GM23338 (cell line): ENCODE measurements around the gene SDF2L1. TPM values are rescaled to one million over a fixed set of nuclear protein-coding genes. Genes with fewer than 3 reads are reported as not detected.

Source experiments
- ATAC-seq: fragments of 200-7000 bp; cut with Tn5 transposase; 3 replicates; pipeline ENCODE4 v1.9.1; 2020
- DNase-seq: peaks from one replicate; pipeline ENCODE4 v3.0.0-alpha.2; 2015; ENCODE audit warnings: low spot score
- H2AFZ ChIP-seq: fragments of 200-600 bp; sonication (generic); 2 replicates; pipeline ENCODE4 v1.8.0; 2016; ENCODE audit warnings: antibody characterized with exemption, mild to moderate bottlenecking, moderate library complexity
- H3F3A ChIP-seq: fragments of 200-600 bp; sonication (generic); replicated peaks from 2 replicates; pipeline ENCODE4 v1.8.0; 2017; ENCODE audit warnings: antibody characterized with exemption, mixed run types, low read depth
- H3K27ac ChIP-seq: fragments of 200-600 bp; sonication (generic); 2 replicates; pipeline ENCODE4 v1.6.1; 2016; ENCODE audit warnings: low read depth
- H3K27me3 ChIP-seq: fragments of 200-600 bp; sonication (generic); 2 replicates; pipeline ENCODE4 v1.8.0; 2016; ENCODE audit warnings: mild to moderate bottlenecking, mixed run types, moderate library complexity; ENCODE audit not compliant: insufficient read depth
- H3K36me3 ChIP-seq: fragments of 200-600 bp; sonication (generic); 2 replicates; pipeline ENCODE4 v1.8.0; 2016; ENCODE audit warnings: mild to moderate bottlenecking; ENCODE audit not compliant: insufficient read depth
- H3K4me1 ChIP-seq: fragments of 200-600 bp; sonication (generic); 2 replicates; pipeline ENCODE4 v1.8.0; 2016; ENCODE audit warnings: mild to moderate bottlenecking, moderate library complexity; ENCODE audit not compliant: insufficient read depth
- H3K4me2 ChIP-seq: fragments of 200-600 bp; sonication (generic); 2 replicates; pipeline ENCODE4 v1.7.1; 2017; ENCODE audit warnings: mixed run types
- H3K4me3 ChIP-seq: fragments of 200-600 bp; sonication (generic); 2 replicates; pipeline ENCODE4 v1.6.1; 2016; ENCODE audit warnings: mixed run types
- H3K79me2 ChIP-seq: fragments of 200-600 bp; sonication (generic); replicated peaks from 2 replicates; pipeline ENCODE4 v1.8.0; 2017; ENCODE audit warnings: mild to moderate bottlenecking; ENCODE audit not compliant: insufficient read depth
- H3K9me2 ChIP-seq: fragments of 200-600 bp; sonication (generic); 2 replicates; pipeline ENCODE4 v1.8.0; 2017; ENCODE audit not compliant: insufficient read depth
- H4K20me1 ChIP-seq: fragments of 200-600 bp; sonication (generic); replicated peaks from 2 replicates; pipeline ENCODE4 v1.8.0; 2017; ENCODE audit warnings: mild to moderate bottlenecking; ENCODE audit not compliant: insufficient read depth
- H3K27ac Mint-ChIP-seq: 2 replicates; pipeline ENCODE4 v1.8.0; 2020; ENCODE audit warnings: inconsistent platforms, mild to moderate bottlenecking, moderate library complexity, mixed read lengths
- H3K27me3 Mint-ChIP-seq: 3 replicates; pipeline ENCODE4 v1.8.0; 2022; ENCODE audit warnings: low read depth, mild to moderate bottlenecking, moderate library complexity, mixed read lengths, inconsistent platforms; ENCODE audit not compliant: insufficient read depth, poor library complexity
- H3K36me3 Mint-ChIP-seq: 3 replicates; pipeline ENCODE4 v1.8.0; 2021; ENCODE audit warnings: low read depth, mild to moderate bottlenecking, inconsistent platforms, moderate library complexity, mixed read lengths
- H3K4me1 Mint-ChIP-seq: 3 replicates; pipeline ENCODE4 v1.8.0; 2020; ENCODE audit warnings: mild to moderate bottlenecking, inconsistent platforms, mixed read lengths
- H3K4me3 Mint-ChIP-seq: 3 replicates; pipeline ENCODE4 v1.8.0; 2021; ENCODE audit warnings: moderate library complexity, mild to moderate bottlenecking, inconsistent platforms, mixed read lengths
- H3K9me3 Mint-ChIP-seq: 3 replicates; pipeline ENCODE4 v1.8.0; 2020; ENCODE audit warnings: moderate library complexity, mild to moderate bottlenecking, inconsistent platforms, mixed read lengths
- CREB1 ChIP-seq: fragments of 250-450 bp; sonication (Bioruptor Pico); IDR thresholded peaks from 2 replicates; pipeline ENCODE4 v1.5.0; 2020; ENCODE audit warnings: low read depth, mild to moderate bottlenecking, moderate library complexity
- CTCF ChIP-seq, 2 experiments: fragments of 200-600 bp in 1 of 2; sonication (generic) in 1 of 2; conservative IDR thresholded peaks; 2 replicates each; pipeline versions ENCODE4 v1.5.1 to v1.6.1; 2016 to 2017; ENCODE audit warnings: antibody characterized with exemption in 2 of 2, low read depth in 2 of 2, mild to moderate bottlenecking in 2 of 2, moderate library complexity in 1 of 2
- EZH2 ChIP-seq: fragments of 200-600 bp; sonication (generic); IDR thresholded peaks from one replicate; pipeline ENCODE4 v1.8.0; 2017; ENCODE audit warnings: antibody characterized with exemption, mild to moderate bottlenecking, low read depth; ENCODE audit not compliant: unreplicated experiment
- EZH2phosphoT487 ChIP-seq: fragments of 200-600 bp; sonication (generic); IDR thresholded peaks from one replicate; pipeline ENCODE4 v1.8.1; 2018; ENCODE audit warnings: antibody characterized with exemption; ENCODE audit not compliant: unreplicated experiment
- NANOG ChIP-seq: IDR thresholded peaks from 2 replicates; pipeline ENCODE4 v1.6.1; 2016; ENCODE audit warnings: antibody characterized with exemption, borderline replicate concordance
- POLR2AphosphoS5 ChIP-seq: IDR thresholded peaks from 2 replicates; pipeline ENCODE4 v1.6.1; 2016; ENCODE audit warnings: antibody characterized with exemption, low read depth
- REST ChIP-seq: IDR thresholded peaks from one replicate; pipeline ENCODE4 v1.6.1; 2018; ENCODE audit warnings: antibody characterized with exemption; ENCODE audit not compliant: unreplicated experiment
- STAT1 ChIP-seq: IDR thresholded peaks from one replicate; pipeline ENCODE4 v1.6.1; 2016; ENCODE audit warnings: antibody characterized with exemption; ENCODE audit not compliant: unreplicated experiment
- ZNF114 ChIP-seq: fragments of 250-450 bp; sonication (Bioruptor Pico); IDR thresholded peaks from 2 replicates; pipeline ENCODE4 v1.5.0; 2020; ENCODE audit warnings: mild to moderate bottlenecking, moderate library complexity
- ZNF331 ChIP-seq: fragments of 250-450 bp; sonication (Bioruptor Pico); IDR thresholded peaks from 2 replicates; pipeline ENCODE4 v1.5.0; 2020; ENCODE audit warnings: low read depth, mild to moderate bottlenecking, moderate library complexity
- ZNF462 ChIP-seq: fragments of 250-450 bp; sonication (Bioruptor Pico); IDR thresholded peaks from 2 replicates; pipeline ENCODE4 v1.5.0; 2020; ENCODE audit warnings: mild to moderate bottlenecking, moderate library complexity
- polyA plus RNA-seq: library from polyadenylated mRNA; unstranded; fragments of >200 nt; fragmentation: Nextera tagmentation; extraction: Ambion mirVana; gene quantifications from 2 replicates; pipeline ENCODE4 v1.2.1, GENCODE V29; 2016
- total RNA-seq: library from RNA; depleted of rRNA; stranded (reverse); fragments of >200 nt; shearing (Covaris generic); gene quantifications from 2 replicates; pipeline ENCODE4 v1.2.3, GENCODE V29; 2014

SDF2L1 gene
- total and polyA plus RNA-seq, 2 experiments from 2014 or later, result 62.3 to 72.7 TPM

GRCh38 chr22:21681566-21682370 is 39.7 kb downstream of the SDF2L1 start (continued):
- TF ChIP-seq ZNF462, result no peak

GRCh38 chr22:21682385-21683175 is 40.5 kb downstream of the SDF2L1 start:
- Histone ChIP-seq H2AFZ (no peak overlapping the region), H3K4me3 (no peak overlapping the region), H3K4me1 (no peaks in the 10 kb centered on the region), H3K79me2 (no peaks in the 10 kb centered on the region), H3K36me3 (0 out of 2 replicates have a peak, but pooled peaks cover 4% of the 10 kb centered on the region), H3K27ac (no peak overlapping the region), H4K20me1 (no peaks in the 10 kb centered on the region; the same call in 1 of the 2 replicates), H3K9me2 (no peaks in the 10 kb centered on the region), H3K4me2 (no peak overlapping the region), H3F3A (no peaks in the 10 kb centered on the region), H3K27me3 (no peaks in the 10 kb centered on the region)
- Mint-ChIP-seq H3K36me3 (peaks cover 17% of the 10 kb centered on the region), H3K9me3 (peaks cover 12% of the 10 kb centered on the region; the same call in 2 of the 3 replicates), H3K27ac (no peak overlapping the region), H3K27me3 (peaks cover 9% of the 10 kb centered on the region), H3K4me3 (no peak overlapping the region), H3K4me1 (no peaks in the 10 kb centered on the region)
- ATAC-seq (no peak), DNase-seq (no peak)
- TF ChIP-seq CREB1 (no peak), EZH2phosphoT487 (no peak), EZH2 (no peak), NANOG (no peak), STAT1 (no peak), ZNF114 (CRISPR knock-in tag) (no peak), REST (no peak), ZNF331 (CRISPR knock-in tag) (no peak), CTCF (conservative IDR thresholded peaks at IDR 0.05; ENCODE audit: low read depth in 2 of 2) (no peak), POLR2AphosphoS5 (no peak)
